GM12892 (cell line): ENCODE measurements around the gene SCN9A.

Source experiments
- POLR2A ChIP-seq: IDR thresholded peaks from 2 replicates; pipeline ENCODE4 v1.6.1; 2011; ENCODE audit warnings: low read depth, low read length, control low read depth
- POLR2AphosphoS5 ChIP-seq: IDR thresholded peaks from 2 replicates; pipeline ENCODE4 v1.6.1; 2011; ENCODE audit warnings: low read depth, low read length, control low read depth

- no peak for TF ChIP-seq POLR2A
- TF ChIP-seq POLR2AphosphoS5 = no peak
Observed at GRCh38 chr2:166256896-166257295, 118.8 kb downstream of the SCN9A start.
